Measurements from ENCODE around the gene CAPN13. TPM values are rescaled to one million over a fixed set of nuclear protein-coding genes. Genes with fewer than 3 reads are reported as not detected.

The CAPN13 gene
- total and polyA plus RNA-seq, 2 of the 4 experiments (the other 2 are of a cell fraction) = not detected

DNA sequence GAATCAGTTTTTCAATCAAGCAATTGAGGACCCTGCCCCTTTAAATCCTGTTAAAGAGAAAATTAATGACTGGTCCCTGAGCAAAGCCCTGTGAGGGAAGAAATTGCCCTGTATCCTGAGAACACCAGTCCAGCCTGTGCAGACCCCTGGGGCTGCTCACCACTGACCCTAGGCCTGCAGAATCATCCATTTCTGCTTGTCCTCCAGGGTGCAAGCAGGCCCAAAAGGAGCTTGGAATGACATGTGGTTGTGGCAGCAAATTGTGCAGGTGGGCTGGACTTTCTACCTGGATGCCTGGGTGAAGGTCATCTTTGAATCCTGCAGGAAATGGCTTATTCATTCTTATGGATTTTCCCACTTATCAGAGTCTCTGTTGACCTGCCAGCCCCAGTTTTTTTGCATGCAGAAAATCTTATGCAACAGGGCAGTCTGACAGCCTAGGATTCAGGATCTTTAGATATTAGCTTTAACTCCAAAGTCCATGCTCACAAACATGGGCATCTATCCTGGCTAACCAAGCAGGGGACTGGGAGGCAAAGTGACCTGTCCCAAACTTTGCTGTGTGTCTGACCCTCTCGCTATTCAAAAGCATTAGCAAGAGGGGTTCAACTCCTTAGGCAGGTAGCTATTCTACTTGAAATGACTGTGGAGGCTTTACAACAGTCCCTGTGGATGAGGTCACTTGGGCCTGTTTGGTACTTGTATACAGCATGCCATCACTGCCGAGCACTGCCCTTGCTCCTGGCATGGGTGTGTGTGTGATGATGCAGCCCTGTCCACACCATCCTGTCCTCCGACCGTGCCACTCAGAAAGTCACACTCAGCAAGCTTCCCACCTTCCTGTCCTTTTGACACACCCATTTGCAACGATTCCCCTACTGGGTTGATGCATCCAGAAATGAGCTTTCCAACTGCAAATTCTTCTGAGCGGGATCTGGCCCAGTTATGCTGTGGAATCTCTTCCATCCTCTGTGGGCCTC, 85.3 kb downstream of the CAPN13 start:
- H4K5ac ChIP-seq (ENCODE audit: low read depth, low read length) = no peak overlapping the region
- no peak overlapping the region for H3K4ac ChIP-seq (ENCODE audit: low read depth, low read length)
- H4K8ac ChIP-seq (ENCODE audit: low read depth in 2 of 2, low read length in 2 of 2) = no peak overlapping the region
- H2AFZ ChIP-seq (replicated peaks; ENCODE audit: low read length, poor library complexity) = no peak overlapping the region
- no peaks in the 10 kb centered on the region for H3K36me3 ChIP-seq (ENCODE audit: control insufficient read depth, insufficient read depth, low read length)
- H2BK5ac ChIP-seq (ENCODE audit: low read depth, low read length, poor library complexity, severe bottlenecking) = no peak overlapping the region
- no peak overlapping the region for H3K27ac ChIP-seq (ENCODE audit: insufficient read depth, low read length)
- dilution Hi-C loops (cut with HindIII; ENCODE audit: low sequenced_read_pairs, unreplicated experiment) (no loop called here), intact Hi-C loops (cut with micrococcal nuclease) (no loop called here), in situ Hi-C loops (cut with MboI; ENCODE audit: low sequenced_read_pairs) (no loop called here)
- no peaks in the 10 kb centered on the region for H4K20me1 ChIP-seq (ENCODE audit: insufficient read depth, low read length)
- no peak overlapping the region for H3K4me3 ChIP-seq (ENCODE audit: insufficient read depth, low read depth, low read length)
- H3K14ac ChIP-seq (replicated peaks; ENCODE audit: low read depth, low read length) = no peak overlapping the region
- no peak overlapping the region for H3K9ac ChIP-seq (ENCODE audit: low read depth, low read length)
- no peaks in the 10 kb centered on the region for H3K9me1 ChIP-seq (ENCODE audit: insufficient read depth, low read length)
- CTCF ChIA-PET = no interaction called here
- H2BK120ac ChIP-seq (ENCODE audit: low read depth, low read length) = no peak overlapping the region
- no peak overlapping the region for H3K23ac ChIP-seq (ENCODE audit: low read depth, low read length)
- H4K91ac ChIP-seq (ENCODE audit: insufficient read depth, low read depth, low read length) = no peak overlapping the region
- H3K56ac ChIP-seq (ENCODE audit: extremely low read depth, insufficient read depth, low read length) = no peak overlapping the region
- POLR2A ChIA-PET (ENCODE audit: unreplicated experiment) = no interaction called here
- H3K9me3 ChIP-seq (ENCODE audit: control insufficient read depth, insufficient read depth, low read length) = no peaks in the 10 kb centered on the region
- H3K4me1 ChIP-seq (ENCODE audit: control insufficient read depth, insufficient read depth, low read length) = no peaks in the 10 kb centered on the region
- no TSS peak for BruUV-seq (replicated peaks)
- no peak overlapping the region for H2AK9ac ChIP-seq (replicated peaks; ENCODE audit: low read depth, low read length, poor library complexity)
- no peak for DNase-seq
- H2BK15ac ChIP-seq (ENCODE audit: low read depth, low read length) = no peak overlapping the region
- WGBS, 2 experiments (ENCODE audit: extremely low coverage in 2 of 2, insufficient read length in 1 of 2) = 75% methylated on average over 3 of the region's 6 CpGs; no CpG with 5 or more reads in 1 of the 2 experiments
- no peak overlapping the region for H3K4me2 ChIP-seq (ENCODE audit: low read depth, low read length)
- H2BK20ac ChIP-seq (ENCODE audit: low read depth, low read length) = no peak overlapping the region
- H3K79me1 ChIP-seq (ENCODE audit: low read depth in 1 of 2, low read length in 2 of 2) = no peaks in the 10 kb centered on the region
- no peak for ATAC-seq (ENCODE audit: low read depth)
- no peak overlapping the region for H2AK5ac ChIP-seq (ENCODE audit: low read depth, low read length)
- H3K27me3 ChIP-seq (ENCODE audit: control insufficient read depth, insufficient read depth, low read length) = peaks cover 43% of the 10 kb centered on the region
- TF ChIP-seq CHD1 (IDR thresholded peaks at IDR 0.05; ENCODE audit: low read depth, low read length) (no peak), SMC3 (IDR thresholded peaks at IDR 0.05; ENCODE audit: low read depth, low read length) (no peak), FOS (IDR thresholded peaks at IDR 0.05; ENCODE audit: low read depth, low read length) (no peak), RFX5 (IDR thresholded peaks at IDR 0.05; ENCODE audit: low read depth, low read length) (no peak), MAZ (IDR thresholded peaks at IDR 0.05; ENCODE audit: borderline replicate concordance, low read depth, low read length) (no peak), NFE2L2 (IDR thresholded peaks at IDR 0.05; ENCODE audit: low read depth, low read length) (no peak), RAD21 (IDR thresholded peaks at IDR 0.05; ENCODE audit: low read length) (no peak), MAFK (IDR thresholded peaks at IDR 0.05; ENCODE audit: low read depth, low read length) (no peak), ELK1 (IDR thresholded peaks at IDR 0.05; ENCODE audit: borderline replicate concordance, low read depth, low read length) (no peak), MXI1 (IDR thresholded peaks at IDR 0.05; ENCODE audit: borderline replicate concordance, low read depth, low read length) (no peak)
- no peak overlapping the region for H3K18ac ChIP-seq (ENCODE audit: low read depth, low read length)
